ENCODE results near the gene CPT2. TPM values are rescaled to one million over a fixed set of nuclear protein-coding genes. Genes with fewer than 3 reads are reported as not detected.
"Not testable (repeated sequence)": the region's sequence is repeated elsewhere in the genome, so short reads cannot be mapped to it uniquely, and the experiment has no call there.

The CPT2 gene
- total RNA-seq, 1 donor from 2014 or later, result 26.3 TPM

GRCh38 chr1:53182111-53182593 lies 14.5 kb upstream of the CPT2 start:
- DNase-seq (peak; percentile 90), ATAC-seq (peak; percentile 70 to 80)
- no peaks in the 10 kb centered on the region for H3K36me3 ChIP-seq
- H3K27me3 ChIP-seq (ENCODE audit: low read depth), result no peaks in the 10 kb centered on the region
- intact Hi-C loops (cut with DNase I), result no loop called here
- peaks cover 19% of the 10 kb centered on the region for H3K4me1 ChIP-seq
- no peaks in the 10 kb centered on the region for H3K9me3 ChIP-seq
- no peak overlapping the region for H3K4me3 ChIP-seq
- peak overlapping the region; percentile 58 for H3K27ac ChIP-seq
- TF ChIP-seq CTCF (IDR thresholded peaks at IDR 0.05), result peak; percentile 92

- no peaks in the 10 kb centered on the region for H3K9me3 ChIP-seq
- no peaks in the 10 kb centered on the region for H3K27me3 ChIP-seq (ENCODE audit: low read depth)
- no peak for TF ChIP-seq CTCF (IDR thresholded peaks at IDR 0.05)
- DNase-seq, result no peak
- H3K27ac ChIP-seq, result peak overlapping the region; percentile 58
- no peak overlapping the region for H3K4me3 ChIP-seq
- peaks cover 14% of the 10 kb centered on the region for H3K4me1 ChIP-seq
- no peak for ATAC-seq
- no peaks in the 10 kb centered on the region for H3K36me3 ChIP-seq
- intact Hi-C loops (cut with DNase I), result no loop called here
Observed at GRCh38 chr1:53182716-53183094, 13.9 kb upstream of the CPT2 start.

GRCh38 chr1:53183095-53183990 lies 13.3 kb upstream of the CPT2 start:
- ATAC-seq (peak; percentile 34 to 71), DNase-seq (no peak)
- Histone ChIP-seq H3K36me3 (no peaks in the 10 kb centered on the region), H3K27me3 (ENCODE audit: low read depth) (no peaks in the 10 kb centered on the region), H3K9me3 (no peaks in the 10 kb centered on the region), H3K27ac (peak overlapping the region; percentile 58), H3K4me3 (no peak overlapping the region), H3K4me1 (peaks cover 14% of the 10 kb centered on the region)
- intact Hi-C loops (cut with DNase I), result no loop called here
- no peak for TF ChIP-seq CTCF (IDR thresholded peaks at IDR 0.05)

GRCh38 chr1:53185955-53186297 lies 10.7 kb upstream of the CPT2 start:
- H3K4me3 ChIP-seq; H3K27me3 ChIP-seq (ENCODE audit: low read depth); ATAC-seq; intact Hi-C loops (cut with DNase I); H3K9me3 ChIP-seq; H3K36me3 ChIP-seq; DNase-seq; H3K27ac ChIP-seq: not testable (repeated sequence)
- peaks cover 14% of the 10 kb centered on the region for H3K4me1 ChIP-seq

- intact Hi-C loops (cut with DNase I), result no loop called here
- TF ChIP-seq CTCF (IDR thresholded peaks at IDR 0.05), result no peak
- Histone ChIP-seq H3K9me3 (no peaks in the 10 kb centered on the region), H3K27ac (no peak overlapping the region), H3K4me3 (no peak overlapping the region), H3K36me3 (no peaks in the 10 kb centered on the region), H3K27me3 (ENCODE audit: low read depth) (no peaks in the 10 kb centered on the region), H3K4me1 (peaks cover 14% of the 10 kb centered on the region)
- DNase-seq (no peak), ATAC-seq (no peak)
Observed at GRCh38 chr1:53186533-53186932, 10.1 kb upstream of the CPT2 start.

- no peak overlapping the region for H3K4me3 ChIP-seq
- no peaks in the 10 kb centered on the region for H3K36me3 ChIP-seq
- TF ChIP-seq CTCF (IDR thresholded peaks at IDR 0.05), result no peak
- no peaks in the 10 kb centered on the region for H3K9me3 ChIP-seq
- no peak for DNase-seq
- intact Hi-C loops (cut with DNase I), result no loop called here
- no peak for ATAC-seq
- no peaks in the 10 kb centered on the region for H3K27me3 ChIP-seq (ENCODE audit: low read depth)
- H3K27ac ChIP-seq, result no peak overlapping the region
- peaks cover 14% of the 10 kb centered on the region for H3K4me1 ChIP-seq
Observed at GRCh38 chr1:53187401-53187800, 9.2 kb upstream of the CPT2 start.
